ENCODE results near the gene UPB1.

UPB1 gene

GRCh38 chr22:24482575-24482974 lies 12.6 kb upstream of the UPB1 start:
- Histone ChIP-seq H3K27me3 (ENCODE audit: insufficient read depth, low read depth, severe bottlenecking) (no peaks in the 10 kb centered on the region), H3K4me3 (ENCODE audit: low read depth, low read length) (no peak overlapping the region), H3K36me3 (no peaks in the 10 kb centered on the region), H3K9me3 (ENCODE audit: severe bottlenecking) (no peaks in the 10 kb centered on the region), H3K27ac (no peak overlapping the region)
- no peak for DNase-seq
- TF ChIP-seq, protein P1, sequence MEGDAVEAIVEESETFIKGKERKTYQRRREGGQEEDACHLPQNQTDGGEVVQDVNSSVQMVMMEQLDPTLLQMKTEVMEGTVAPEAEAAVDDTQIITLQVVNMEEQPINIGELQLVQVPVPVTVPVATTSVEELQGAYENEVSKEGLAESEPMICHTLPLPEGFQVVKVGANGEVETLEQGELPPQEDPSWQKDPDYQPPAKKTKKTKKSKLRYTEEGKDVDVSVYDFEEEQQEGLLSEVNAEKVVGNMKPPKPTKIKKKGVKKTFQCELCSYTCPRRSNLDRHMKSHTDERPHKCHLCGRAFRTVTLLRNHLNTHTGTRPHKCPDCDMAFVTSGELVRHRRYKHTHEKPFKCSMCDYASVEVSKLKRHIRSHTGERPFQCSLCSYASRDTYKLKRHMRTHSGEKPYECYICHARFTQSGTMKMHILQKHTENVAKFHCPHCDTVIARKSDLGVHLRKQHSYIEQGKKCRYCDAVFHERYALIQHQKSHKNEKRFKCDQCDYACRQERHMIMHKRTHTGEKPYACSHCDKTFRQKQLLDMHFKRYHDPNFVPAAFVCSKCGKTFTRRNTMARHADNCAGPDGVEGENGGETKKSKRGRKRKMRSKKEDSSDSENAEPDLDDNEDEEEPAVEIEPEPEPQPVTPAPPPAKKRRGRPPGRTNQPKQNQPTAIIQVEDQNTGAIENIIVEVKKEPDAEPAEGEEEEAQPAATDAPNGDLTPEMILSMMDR (IDR thresholded peaks at IDR 0.05; ENCODE audit: low read depth, low read length), result no peak

- Histone ChIP-seq H3K9me3 (ENCODE audit: severe bottlenecking) (no peaks in the 10 kb centered on the region), H3K4me3 (ENCODE audit: low read depth, low read length) (no peak overlapping the region), H3K27ac (no peak overlapping the region), H3K27me3 (ENCODE audit: insufficient read depth, low read depth, severe bottlenecking) (no peaks in the 10 kb centered on the region), H3K36me3 (no peaks in the 10 kb centered on the region)
- TF ChIP-seq, protein P1 (IDR thresholded peaks at IDR 0.05; ENCODE audit: low read depth, low read length), result no peak
- no peak for DNase-seq
These were observed 12.1 kb upstream of the UPB1 start for GRCh38 chr22:24482998-24483397.

GRCh38 chr22:24483976-24484545 lies 11.1 kb upstream of the UPB1 start:
- no peak for DNase-seq
- no peak overlapping the region for H3K27ac ChIP-seq
- H3K4me3 ChIP-seq (ENCODE audit: low read depth, low read length), result no peak overlapping the region
- H3K36me3 ChIP-seq, result no peaks in the 10 kb centered on the region
- no peaks in the 10 kb centered on the region for H3K9me3 ChIP-seq (ENCODE audit: severe bottlenecking)
- TF ChIP-seq, protein P1 (IDR thresholded peaks at IDR 0.05; ENCODE audit: low read depth, low read length), result no peak
- H3K27me3 ChIP-seq (ENCODE audit: insufficient read depth, low read depth, severe bottlenecking), result no peaks in the 10 kb centered on the region

GRCh38 chr22:24485170-24485569 lies 10.0 kb upstream of the UPB1 start:
- no peak for DNase-seq
- no peak overlapping the region for H3K27ac ChIP-seq
- TF ChIP-seq, protein P1 (IDR thresholded peaks at IDR 0.05; ENCODE audit: low read depth, low read length), result no peak
- H3K36me3 ChIP-seq, result no peaks in the 10 kb centered on the region
- no peak overlapping the region for H3K4me3 ChIP-seq (ENCODE audit: low read depth, low read length)
- H3K9me3 ChIP-seq (ENCODE audit: severe bottlenecking), result no peaks in the 10 kb centered on the region
- no peaks in the 10 kb centered on the region for H3K27me3 ChIP-seq (ENCODE audit: insufficient read depth, low read depth, severe bottlenecking)

GRCh38 chr22:24485608-24486007 lies 9.5 kb upstream of the UPB1 start:
- TF ChIP-seq, protein P1 (IDR thresholded peaks at IDR 0.05; ENCODE audit: low read depth, low read length), result peak; percentile 39
- Histone ChIP-seq H3K4me3 (ENCODE audit: low read depth, low read length) (no peak overlapping the region), H3K27ac (no peak overlapping the region), H3K27me3 (ENCODE audit: insufficient read depth, low read depth, severe bottlenecking) (no peaks in the 10 kb centered on the region), H3K36me3 (no peaks in the 10 kb centered on the region), H3K9me3 (ENCODE audit: severe bottlenecking) (no peaks in the 10 kb centered on the region)
- DNase-seq, result no peak

DNA sequence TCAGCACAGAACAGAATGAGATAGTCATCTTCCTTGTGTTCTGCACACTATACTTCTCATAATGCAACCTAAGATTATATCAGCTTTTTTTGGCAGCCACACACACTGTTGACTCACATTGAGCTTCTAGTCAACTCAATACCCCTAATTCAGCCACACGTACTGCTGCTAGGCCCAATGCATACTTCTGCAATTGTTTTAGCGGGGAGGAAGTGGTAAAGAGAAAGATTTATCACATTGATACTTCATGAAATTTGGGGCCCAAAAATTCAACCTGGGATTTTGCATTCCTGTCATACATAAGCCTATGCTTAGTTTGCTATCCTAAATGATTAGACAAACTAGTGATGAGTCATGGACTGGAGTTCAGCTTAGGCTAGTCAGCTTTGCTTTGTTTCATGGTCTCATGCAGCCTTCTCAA lies 8.6 kb upstream of the UPB1 start:
- Histone ChIP-seq H3K36me3 (no peaks in the 10 kb centered on the region), H3K27me3 (ENCODE audit: insufficient read depth, low read depth, severe bottlenecking) (no peaks in the 10 kb centered on the region), H3K9me3 (ENCODE audit: severe bottlenecking) (no peaks in the 10 kb centered on the region), H3K4me3 (ENCODE audit: low read depth, low read length) (no peak overlapping the region), H3K27ac (no peak overlapping the region)
- DNase-seq, result no peak
- TF ChIP-seq, protein P1 (IDR thresholded peaks at IDR 0.05; ENCODE audit: low read depth, low read length), result no peak

Data from WERI-Rb-1 (cell line).